ENCODE results near the gene CDK18.
A peak's percentile ranks its signal among the peaks of the same experiment; 100 is the strongest.

CDK18 gene

DNA sequence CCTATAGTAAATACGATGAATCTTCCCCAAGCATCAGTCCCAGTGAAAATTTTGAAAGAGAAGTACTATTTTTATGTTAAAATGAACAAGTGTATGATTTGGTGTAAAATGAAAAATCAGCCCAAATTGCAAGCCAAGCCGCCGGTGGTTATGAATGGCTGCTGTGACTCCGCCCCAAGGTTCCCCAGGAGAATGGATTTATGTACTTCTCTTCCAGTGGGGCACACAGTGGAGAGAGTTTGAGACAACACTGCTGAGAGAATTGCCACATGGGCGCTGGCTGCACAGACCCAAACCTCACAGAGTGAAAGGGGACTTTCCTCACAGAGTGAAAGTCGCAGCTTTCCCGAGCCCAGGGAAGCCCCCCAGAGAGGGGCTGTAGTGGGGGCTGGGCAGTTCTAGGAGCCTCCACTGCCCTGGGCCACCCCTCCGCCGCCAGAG, 24.0 kb downstream of the CDK18 start:
- Histone ChIP-seq H3K36me3 (ENCODE audit: control insufficient read depth in 5 of 5, insufficient read depth in 5 of 5, low read length in 5 of 5) (peaks cover 0 to 2% (median 0%) of the 10 kb centered on the region in 5 donors), H3K4me3 (ENCODE audit: low read depth in 1 of 5, low read length in 5 of 5) (no peak overlapping the region), H3K27ac (ENCODE audit: low read depth, low read length) (no peak overlapping the region)

DNA sequence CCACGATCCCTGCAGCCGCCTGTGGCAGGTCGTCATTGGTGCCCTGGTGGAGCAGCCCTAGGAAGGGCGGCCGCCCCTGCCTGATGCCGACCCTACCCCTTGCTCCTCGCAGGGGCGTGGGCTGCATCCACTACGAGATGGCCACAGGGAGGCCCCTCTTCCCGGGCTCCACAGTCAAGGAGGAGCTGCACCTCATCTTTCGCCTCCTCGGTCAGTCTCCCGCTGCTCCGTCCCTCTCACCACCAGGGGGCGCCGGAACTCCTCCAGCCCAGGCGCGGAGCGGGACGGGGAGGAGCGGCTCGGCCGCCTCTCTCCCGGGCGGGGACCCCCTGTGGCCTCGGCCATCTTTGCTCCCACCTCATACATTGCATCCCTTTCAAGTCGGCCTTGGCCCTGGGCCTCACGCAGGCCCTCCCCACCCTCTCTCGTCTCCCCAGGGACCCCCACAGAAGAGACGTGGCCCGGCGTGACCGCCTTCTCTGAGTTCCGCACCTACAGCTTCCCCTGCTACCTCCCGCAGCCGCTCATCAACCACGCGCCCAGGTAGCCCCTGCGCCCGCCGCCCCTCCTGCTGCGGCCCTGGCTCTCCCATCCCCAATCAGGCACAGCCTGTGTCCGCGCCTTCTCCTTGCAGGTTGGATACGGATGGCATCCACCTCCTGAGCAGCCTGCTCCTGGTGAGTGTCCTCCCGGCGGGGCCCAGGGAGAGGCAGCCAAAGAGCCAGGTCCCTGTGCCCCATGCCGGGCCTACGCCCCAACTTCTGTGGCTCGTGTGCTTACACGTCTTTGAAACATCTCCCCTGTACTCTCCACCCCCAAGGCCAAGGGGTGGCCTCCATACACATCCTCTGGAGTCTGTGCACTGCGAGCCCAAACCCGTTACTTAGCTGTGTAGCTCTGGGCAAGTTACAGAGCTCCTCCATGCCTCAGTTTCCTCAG, 24.7 kb downstream of the CDK18 start:
- peaks cover 2 to 23% (median 14%) of the 10 kb centered on the region in 5 donors for H3K27me3 ChIP-seq (ENCODE audit: control insufficient read depth in 5 of 5, insufficient read depth in 4 of 5, low read length in 5 of 5)
- no peaks in the 10 kb centered on the region for H3K9me3 ChIP-seq (ENCODE audit: control insufficient read depth in 5 of 5, low read length in 5 of 5)
- peaks cover 0 to 2% (median 0%) of the 10 kb centered on the region in 5 donors for H3K36me3 ChIP-seq (ENCODE audit: control insufficient read depth in 5 of 5, insufficient read depth in 5 of 5, low read length in 5 of 5)
- no peak overlapping the region for H3K27ac ChIP-seq (ENCODE audit: low read depth, low read length)
- H3K4me3 ChIP-seq (ENCODE audit: low read depth in 1 of 5, low read length in 5 of 5) = peak overlapping the region in 4 of 5 donors; percentile 38 to 67 (median 62)
- H3K9ac ChIP-seq (ENCODE audit: low read length in 5 of 5) = peak overlapping the region in 2 of 5 donors; percentile 56 to 68
- peaks cover 0 to 26% (median 11%) of the 10 kb centered on the region in 5 donors for H3K4me1 ChIP-seq (ENCODE audit: control insufficient read depth in 5 of 5, insufficient read depth in 5 of 5, low read length in 5 of 5)

More for the DNA sequence above, 24.0 kb downstream of the CDK18 start:
- peaks cover 0 to 19% (median 11%) of the 10 kb centered on the region in 5 donors for H3K4me1 ChIP-seq (ENCODE audit: control insufficient read depth in 5 of 5, insufficient read depth in 5 of 5, low read length in 5 of 5)
- no peaks in the 10 kb centered on the region for H3K9me3 ChIP-seq (ENCODE audit: control insufficient read depth in 5 of 5, low read length in 5 of 5)
- no peak overlapping the region for H3K9ac ChIP-seq (ENCODE audit: low read length in 5 of 5)
- peaks cover 5 to 26% (median 14%) of the 10 kb centered on the region in 5 donors for H3K27me3 ChIP-seq (ENCODE audit: control insufficient read depth in 5 of 5, insufficient read depth in 4 of 5, low read length in 5 of 5)

DNA sequence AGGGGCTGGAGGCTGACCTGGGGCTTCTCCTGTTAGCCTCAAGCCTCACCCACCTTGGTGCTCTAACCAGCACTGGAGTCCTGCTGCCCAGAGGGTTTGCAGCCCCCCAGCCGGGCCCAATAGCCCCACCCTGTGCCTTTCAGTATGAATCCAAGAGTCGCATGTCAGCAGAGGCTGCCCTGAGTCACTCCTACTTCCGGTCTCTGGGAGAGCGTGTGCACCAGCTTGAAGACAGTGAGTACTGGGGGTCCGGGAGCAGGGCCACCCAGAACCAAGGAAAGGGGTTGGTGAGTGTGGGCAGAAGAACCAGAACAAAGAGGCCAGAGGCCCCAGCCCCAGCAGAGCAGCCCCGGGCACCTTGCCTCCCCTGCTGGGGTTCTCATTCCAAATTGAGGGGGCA, 25.6 kb downstream of the CDK18 start:
- Histone ChIP-seq H3K27ac (ENCODE audit: low read depth, low read length) (no peak overlapping the region), H3K27me3 (ENCODE audit: control insufficient read depth in 5 of 5, insufficient read depth in 4 of 5, low read length in 5 of 5) (peaks cover 2 to 20% (median 8%) of the 10 kb centered on the region in 5 donors), H3K36me3 (ENCODE audit: control insufficient read depth in 5 of 5, insufficient read depth in 5 of 5, low read length in 5 of 5) (peaks cover 0 to 2% (median 0%) of the 10 kb centered on the region in 5 donors), H3K4me1 (ENCODE audit: control insufficient read depth in 5 of 5, insufficient read depth in 5 of 5, low read length in 5 of 5) (peaks cover 0 to 27% (median 11%) of the 10 kb centered on the region in 5 donors), H3K9ac (ENCODE audit: low read length in 5 of 5) (no peak overlapping the region), H3K9me3 (ENCODE audit: control insufficient read depth in 5 of 5, low read length in 5 of 5) (no peaks in the 10 kb centered on the region), H3K4me3 (ENCODE audit: low read depth in 1 of 5, low read length in 5 of 5) (no peak overlapping the region)

DNA sequence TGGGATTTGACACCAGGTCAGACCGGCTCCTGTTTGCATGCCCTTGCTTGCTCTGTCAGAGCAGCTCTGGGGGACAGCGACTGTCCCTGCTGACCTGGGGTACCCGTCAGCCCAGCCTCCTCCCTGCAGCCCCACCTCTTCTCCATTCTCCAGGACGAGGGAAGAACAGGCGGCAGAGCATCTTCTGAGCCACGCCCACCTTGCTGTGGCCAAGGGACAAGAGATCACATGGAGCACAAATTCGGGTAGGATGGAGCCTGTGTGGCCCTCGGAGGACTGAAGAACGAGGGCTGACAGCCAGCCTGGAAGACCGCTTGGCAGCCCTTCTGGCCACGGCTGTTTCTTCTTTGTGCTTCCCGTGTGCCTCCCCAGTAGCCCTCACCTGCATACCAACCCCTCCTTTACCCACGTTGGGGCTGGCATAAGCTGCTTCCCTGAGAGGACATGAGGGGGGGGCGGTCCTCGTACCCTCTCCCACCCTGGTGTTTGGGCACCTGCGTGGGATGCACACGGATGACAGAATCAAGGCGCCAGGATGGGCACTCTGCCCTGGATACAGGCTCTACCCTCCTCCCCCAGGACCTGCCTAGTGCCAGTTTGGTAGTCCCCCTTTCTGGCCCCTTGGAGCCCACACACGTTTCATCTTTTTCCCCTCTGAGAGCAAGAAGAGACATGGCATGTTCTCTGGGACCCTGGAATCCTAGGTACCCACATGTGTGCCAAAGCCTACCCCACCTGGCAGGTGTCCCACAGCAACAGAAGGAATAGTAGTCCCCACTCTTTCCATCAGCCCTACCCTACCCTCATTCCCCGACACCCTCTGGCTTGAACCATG, 26.9 kb downstream of the CDK18 start:
- peaks cover 0 to 31% (median 11%) of the 10 kb centered on the region in 5 donors for H3K4me1 ChIP-seq (ENCODE audit: control insufficient read depth in 5 of 5, insufficient read depth in 5 of 5, low read length in 5 of 5)
- no peak overlapping the region for H3K27ac ChIP-seq (ENCODE audit: low read depth, low read length)
- H3K36me3 ChIP-seq (ENCODE audit: control insufficient read depth in 5 of 5, insufficient read depth in 5 of 5, low read length in 5 of 5) = peaks cover 0 to 2% (median 0%) of the 10 kb centered on the region in 5 donors
- H3K4me3 ChIP-seq (ENCODE audit: low read depth in 1 of 5, low read length in 5 of 5) = no peak overlapping the region
- no peaks in the 10 kb centered on the region for H3K9me3 ChIP-seq (ENCODE audit: control insufficient read depth in 5 of 5, low read length in 5 of 5)
- no peak overlapping the region for H3K9ac ChIP-seq (ENCODE audit: low read length in 5 of 5)
- H3K27me3 ChIP-seq (ENCODE audit: control insufficient read depth in 5 of 5, insufficient read depth in 4 of 5, low read length in 5 of 5) = peaks cover 0 to 14% (median 7%) of the 10 kb centered on the region in 5 donors

DNA sequence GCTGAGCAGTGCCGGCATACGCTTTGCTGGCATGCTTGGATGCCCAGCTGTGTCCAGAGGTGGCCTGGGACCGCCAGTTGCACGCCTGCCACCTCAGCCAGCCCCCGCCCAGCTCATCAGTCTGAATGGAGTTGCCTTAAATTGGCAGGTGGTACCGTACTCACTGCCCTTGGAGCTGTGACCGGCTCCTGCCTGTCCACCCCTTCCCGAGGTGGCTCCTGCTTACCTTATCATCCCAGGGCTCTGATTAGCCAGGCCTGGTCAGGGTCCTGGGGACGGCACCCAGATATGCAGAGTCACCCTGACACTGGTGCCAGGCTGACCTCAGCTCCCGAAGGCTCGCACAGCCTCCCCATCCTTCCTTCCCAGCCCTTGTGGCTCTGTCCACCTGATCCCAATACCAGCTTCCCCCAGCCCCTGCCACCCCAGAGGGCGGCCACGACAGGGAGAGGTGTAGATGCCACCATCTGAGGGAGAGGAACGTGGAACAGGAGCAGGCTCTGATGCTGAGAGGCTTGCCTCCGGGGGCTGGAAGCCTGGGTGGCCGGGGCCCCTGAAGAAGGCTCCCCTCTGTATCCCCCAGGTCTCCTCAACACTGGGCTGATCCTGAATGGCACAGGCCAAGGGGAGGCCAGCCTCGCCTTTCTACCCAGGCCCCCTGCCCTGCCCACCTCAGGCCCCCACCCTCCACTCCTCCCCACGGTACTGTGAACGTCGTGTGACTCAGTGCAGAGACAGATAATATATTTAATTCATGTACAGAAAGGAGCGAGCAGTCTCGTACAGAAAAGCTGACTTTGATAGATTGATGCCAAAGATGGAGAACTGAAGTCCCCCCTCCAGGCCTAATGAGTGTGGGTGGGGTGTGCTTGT, 27.8 kb downstream of the CDK18 start:
- H3K9ac ChIP-seq (ENCODE audit: low read length in 5 of 5) = no peak overlapping the region
- peaks cover 0 to 11% (median 3%) of the 10 kb centered on the region in 5 donors for H3K27me3 ChIP-seq (ENCODE audit: control insufficient read depth in 5 of 5, insufficient read depth in 4 of 5, low read length in 5 of 5)
- no peak overlapping the region for H3K27ac ChIP-seq (ENCODE audit: low read depth, low read length)
- H3K4me1 ChIP-seq (ENCODE audit: control insufficient read depth in 5 of 5, insufficient read depth in 5 of 5, low read length in 5 of 5) = peaks cover 2 to 39% (median 18%) of the 10 kb centered on the region in 5 donors
- no peaks in the 10 kb centered on the region for H3K9me3 ChIP-seq (ENCODE audit: control insufficient read depth in 5 of 5, low read length in 5 of 5)
- no peak overlapping the region for H3K4me3 ChIP-seq (ENCODE audit: low read depth in 1 of 5, low read length in 5 of 5)
- peaks cover 0 to 2% (median 0%) of the 10 kb centered on the region in 5 donors for H3K36me3 ChIP-seq (ENCODE audit: control insufficient read depth in 5 of 5, insufficient read depth in 5 of 5, low read length in 5 of 5)

DNA sequence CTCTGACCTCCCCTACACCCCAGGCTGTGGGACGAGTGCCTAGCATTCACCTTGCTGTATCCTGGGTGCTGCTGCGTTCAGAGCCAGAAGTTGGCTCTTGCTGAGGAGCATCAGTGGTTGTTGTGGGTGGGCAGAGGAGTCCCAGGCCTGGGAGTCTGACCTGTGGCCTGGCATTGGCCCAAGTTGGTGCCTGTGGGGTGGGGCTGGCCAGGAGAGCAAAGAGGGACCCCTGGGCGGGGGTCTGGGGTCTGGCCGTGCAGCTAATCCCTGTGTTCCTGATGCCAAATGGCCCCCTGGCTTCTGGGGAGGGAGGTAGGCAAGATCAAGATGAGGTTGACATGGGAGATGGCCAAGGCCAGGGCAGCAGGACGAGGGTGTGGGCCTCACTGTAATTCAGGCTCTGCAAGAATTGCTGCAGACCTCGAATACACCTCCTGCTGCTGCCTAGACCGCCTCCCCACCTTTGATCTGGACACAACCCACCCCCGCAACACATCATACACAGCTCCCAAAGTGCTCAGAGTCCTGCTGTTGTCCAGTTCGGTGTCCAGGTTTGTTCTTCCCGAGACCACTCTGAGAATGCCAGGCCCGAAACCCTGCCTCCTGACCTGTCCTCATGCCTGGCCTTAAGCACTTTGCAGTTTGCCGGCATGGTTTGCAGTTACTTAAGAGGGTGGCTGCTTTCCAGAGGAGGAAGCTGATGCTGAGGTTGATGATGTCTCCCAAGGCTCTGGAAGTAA, 28.7 kb downstream of the CDK18 start:
- Histone ChIP-seq H3K4me1 (ENCODE audit: control insufficient read depth in 5 of 5, insufficient read depth in 5 of 5, low read length in 5 of 5) (peaks cover 2 to 47% (median 27%) of the 10 kb centered on the region in 5 donors), H3K27me3 (ENCODE audit: control insufficient read depth in 5 of 5, insufficient read depth in 4 of 5, low read length in 5 of 5) (peaks cover 0 to 11% (median 3%) of the 10 kb centered on the region in 5 donors), H3K27ac (ENCODE audit: low read depth, low read length) (no peak overlapping the region), H3K9ac (ENCODE audit: low read length in 5 of 5) (no peak overlapping the region), H3K36me3 (ENCODE audit: control insufficient read depth in 5 of 5, insufficient read depth in 5 of 5, low read length in 5 of 5) (peaks cover 0 to 2% (median 0%) of the 10 kb centered on the region in 5 donors), H3K9me3 (ENCODE audit: control insufficient read depth in 5 of 5, low read length in 5 of 5) (no peaks in the 10 kb centered on the region), H3K4me3 (ENCODE audit: low read depth in 1 of 5, low read length in 5 of 5) (no peak overlapping the region)

DNA sequence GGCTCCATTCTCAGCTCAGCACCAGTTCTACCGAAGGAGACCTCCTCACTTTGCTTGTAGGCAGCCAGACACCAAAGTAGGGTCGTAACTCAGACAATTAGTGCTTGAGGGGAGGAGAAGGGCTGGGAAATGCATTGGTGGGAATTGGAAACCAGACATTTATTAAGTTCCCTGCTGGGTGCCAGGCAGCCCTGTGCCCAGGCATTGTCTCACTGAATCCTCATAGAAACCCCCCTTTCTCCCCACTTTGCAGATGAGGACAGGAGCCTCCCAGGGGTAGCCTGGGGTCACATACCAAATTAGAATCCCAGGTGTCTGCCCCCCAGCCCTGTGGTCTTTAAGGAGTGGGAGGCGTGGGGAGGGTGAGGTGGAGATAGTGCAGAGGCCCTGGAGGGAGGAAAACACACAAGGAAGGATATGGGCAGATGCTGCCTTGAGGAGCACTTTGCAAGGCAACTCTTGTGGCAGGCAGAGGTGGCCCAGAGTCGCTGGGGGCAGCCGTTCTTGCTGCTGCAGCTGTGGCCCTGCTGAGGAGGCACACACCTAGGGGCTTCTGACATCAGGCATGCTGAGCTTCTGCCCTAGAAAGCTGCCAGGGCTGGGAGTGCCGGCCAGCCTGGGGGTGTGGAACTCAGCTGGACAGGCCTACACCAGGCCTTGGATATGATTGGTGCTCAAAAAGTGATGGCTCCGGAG, 29.4 kb downstream of the CDK18 start:
- H3K9me3 ChIP-seq (ENCODE audit: control insufficient read depth in 5 of 5, low read length in 5 of 5) = no peaks in the 10 kb centered on the region
- peaks cover 0 to 2% (median 0%) of the 10 kb centered on the region in 5 donors for H3K36me3 ChIP-seq (ENCODE audit: control insufficient read depth in 5 of 5, insufficient read depth in 5 of 5, low read length in 5 of 5)
- H3K27me3 ChIP-seq (ENCODE audit: control insufficient read depth in 5 of 5, insufficient read depth in 4 of 5, low read length in 5 of 5) = peaks cover 0 to 11% (median 0%) of the 10 kb centered on the region in 5 donors
- H3K4me3 ChIP-seq (ENCODE audit: low read depth in 1 of 5, low read length in 5 of 5) = no peak overlapping the region
- no peak overlapping the region for H3K9ac ChIP-seq (ENCODE audit: low read length in 5 of 5)
- H3K4me1 ChIP-seq (ENCODE audit: control insufficient read depth in 5 of 5, insufficient read depth in 5 of 5, low read length in 5 of 5) = peaks cover 6 to 52% (median 31%) of the 10 kb centered on the region in 5 donors
- no peak overlapping the region for H3K27ac ChIP-seq (ENCODE audit: low read depth, low read length)

DNA sequence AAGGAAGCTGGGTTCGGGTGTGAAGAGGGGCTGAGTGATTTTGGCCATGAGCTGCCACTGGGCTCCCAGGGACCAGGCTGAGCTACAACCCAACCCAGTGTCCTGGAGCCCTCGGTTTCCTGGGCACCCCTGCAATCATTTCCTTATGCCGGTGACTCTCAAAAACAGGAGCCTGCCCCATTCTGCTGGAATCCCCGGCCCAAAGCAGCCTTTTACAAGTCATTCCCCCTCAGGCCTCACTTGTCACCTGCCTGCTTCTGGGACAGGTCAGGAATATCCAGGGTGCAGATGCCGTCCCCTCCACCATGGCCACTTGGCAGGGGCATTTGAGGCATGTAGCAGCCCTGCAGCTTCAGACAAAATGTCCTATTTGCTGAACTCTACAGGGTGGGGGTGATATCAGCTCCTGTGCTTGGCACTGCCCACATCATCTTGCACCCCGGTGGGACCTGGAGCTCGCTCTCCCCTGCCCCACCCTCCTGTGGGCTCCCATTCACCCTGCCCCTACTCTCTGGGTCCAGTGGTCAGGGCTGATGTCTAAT, 30.0 kb downstream of the CDK18 start:
- peaks cover 0 to 2% (median 0%) of the 10 kb centered on the region in 5 donors for H3K36me3 ChIP-seq (ENCODE audit: control insufficient read depth in 5 of 5, insufficient read depth in 5 of 5, low read length in 5 of 5)

More for the DNA sequence above, 30.0 kb downstream of the CDK18 start:
- H3K4me1 ChIP-seq (ENCODE audit: control insufficient read depth in 5 of 5, insufficient read depth in 5 of 5, low read length in 5 of 5) = peaks cover 6 to 52% (median 25%) of the 10 kb centered on the region in 5 donors
- peaks cover 0 to 6% (median 0%) of the 10 kb centered on the region in 5 donors for H3K27me3 ChIP-seq (ENCODE audit: control insufficient read depth in 5 of 5, insufficient read depth in 4 of 5, low read length in 5 of 5)
- H3K9ac ChIP-seq (ENCODE audit: low read length in 5 of 5) = no peak overlapping the region
- no peak overlapping the region for H3K4me3 ChIP-seq (ENCODE audit: low read depth in 1 of 5, low read length in 5 of 5)
- H3K9me3 ChIP-seq (ENCODE audit: control insufficient read depth in 5 of 5, low read length in 5 of 5) = no peaks in the 10 kb centered on the region
- H3K27ac ChIP-seq (ENCODE audit: low read depth, low read length) = no peak overlapping the region
